Panc1 (cell line): ENCODE data around the gene GDPD3. TPM values are rescaled to one million over a fixed set of nuclear protein-coding genes. Genes with fewer than 3 reads are reported as not detected.

ENCODE experiments used
- ATAC-seq: fragments of 200-7000 bp; cut with Tn5 transposase; 2 replicates; pipeline ENCODE4 v1.9.1; 2020; ENCODE audit warnings: mild to moderate bottlenecking, moderate library complexity
- BruUV-seq: library from RNA; stranded (reverse); fragments of 400-500 nt; replicated peaks from 2 replicates; lab custom pipeline; 2021; lab: Mats Ljungman, UMichigan
- CTCF ChIA-PET: fragments of 300-600 bp; sonication (Branson Sonifier 250); formaldehyde crosslinking; loops from one replicate; lab custom pipeline; 2022; ENCODE audit warnings: antibody characterized with exemption; lab: Charles Lee
- POLR2A ChIA-PET: fragments of 300-600 bp; sonication (Branson Sonifier 250); formaldehyde crosslinking; loops from one replicate; lab custom pipeline; 2022; ENCODE audit warnings: antibody characterized with exemption; lab: Charles Lee
- DNase-seq: peaks from one replicate; pipeline ENCODE4 v3.0.0-alpha.2; 2010; ENCODE audit warnings: low read depth, low spot score
- H3K27ac ChIP-seq: 2 replicates; pipeline ENCODE4 v1.5.1; 2011; ENCODE audit warnings: mild to moderate bottlenecking, low read length, inconsistent platforms
- H3K27me3 ChIP-seq: fragments of 200-500 bp; sonication (Bioruptor generic); 2 replicates; pipeline ENCODE4 v1.6.0; 2014; ENCODE audit warnings: low read length, inconsistent platforms; ENCODE audit not compliant: control insufficient read depth, insufficient read depth
- H3K36me3 ChIP-seq: fragments of 200-500 bp; sonication (Bioruptor generic); 2 replicates; pipeline ENCODE4 v1.5.1; 2014; ENCODE audit warnings: inconsistent platforms, mild to moderate bottlenecking, low read length, moderate library complexity; ENCODE audit not compliant: control insufficient read depth, insufficient read depth
- H3K4me1 ChIP-seq: 2 replicates; pipeline ENCODE4 v1.5.1; 2011; ENCODE audit warnings: inconsistent platforms, mild to moderate bottlenecking, low read length, moderate library complexity; ENCODE audit not compliant: control insufficient read depth, insufficient read depth
- H3K4me3 ChIP-seq, 2 experiments: 2 replicates each; pipeline ENCODE4 v1.5.1; 2011 to 2012; ENCODE audit warnings: low read depth in 2 of 2, low read length in 2 of 2, mild to moderate bottlenecking in 2 of 2, inconsistent platforms in 1 of 2, moderate library complexity in 1 of 2
- H3K9me3 ChIP-seq: fragments of 200-500 bp; sonication (Bioruptor generic); 2 replicates; pipeline ENCODE4 v1.5.1; 2014; ENCODE audit warnings: low read depth, mild to moderate bottlenecking, inconsistent platforms, low read length, moderate library complexity; ENCODE audit not compliant: control insufficient read depth, insufficient read depth
- POLR2AphosphoS5 ChIP-seq: IDR thresholded peaks from 2 replicates; pipeline ENCODE4 v1.6.1; 2012; ENCODE audit warnings: mild to moderate bottlenecking, low read depth, low read length, moderate library complexity
- SIN3A ChIP-seq: IDR thresholded peaks from 2 replicates; pipeline ENCODE4 v1.6.1; 2012; ENCODE audit warnings: low read depth, mild to moderate bottlenecking, low read length, moderate library complexity, borderline replicate concordance; ENCODE audit not compliant: insufficient read depth
- TCF7L2 ChIP-seq: IDR thresholded peaks from 2 replicates; pipeline ENCODE4 v1.6.1; 2011; ENCODE audit warnings: mild to moderate bottlenecking, low read depth, low read length, inconsistent platforms
- in situ Hi-C: cut with HindIII; loops from 2 replicates; pipeline ENCODE4 v1.10.0; 2016; ENCODE audit warnings: low sequenced_read_pairs, low pct_unique_long_range_greater_than_20kb
- intact Hi-C: fragments of 100-400 bp; cut with micrococcal nuclease; formaldehyde crosslinking; loops from one replicate; pipeline ENCODE4 v1.10.0; 2022; ENCODE audit not compliant: unreplicated experiment
- total RNA-seq: library from RNA; stranded (reverse); gene quantifications from one replicate; pipeline ENCODE4 v1.2.1, GENCODE V29; 2021; ENCODE audit not compliant: unreplicated experiment
- TF ChIP-seq, protein P1 (sequence below): fragments of 450-650 bp; IDR thresholded peaks from 2 replicates; pipeline ENCODE4 v1.5.1; 2017; ENCODE audit warnings: mild to moderate bottlenecking
- TF ChIP-seq, protein P2 (sequence below), 2 experiments: IDR thresholded peaks; 2 replicates each; pipeline ENCODE4 v1.6.1; 2011 to 2012; ENCODE audit warnings: low read depth in 2 of 2, control low read depth in 1 of 2, low read length in 1 of 2, mild to moderate bottlenecking in 1 of 2, moderate library complexity in 1 of 2; ENCODE audit not compliant: insufficient read depth in 1 of 2

The GDPD3 gene
- total RNA-seq, 1 experiment from 2014 or later, result 2.5 TPM

- no peak for ATAC-seq
- in situ Hi-C loops, result no loop called here
- H3K36me3 ChIP-seq, result peaks cover 4% of the 10 kb centered on the region; the same call in 1 of the 2 replicates
Observed at GRCh38 chr16:30086291-30087140, 26.8 kb downstream of the GDPD3 start.

DNA sequence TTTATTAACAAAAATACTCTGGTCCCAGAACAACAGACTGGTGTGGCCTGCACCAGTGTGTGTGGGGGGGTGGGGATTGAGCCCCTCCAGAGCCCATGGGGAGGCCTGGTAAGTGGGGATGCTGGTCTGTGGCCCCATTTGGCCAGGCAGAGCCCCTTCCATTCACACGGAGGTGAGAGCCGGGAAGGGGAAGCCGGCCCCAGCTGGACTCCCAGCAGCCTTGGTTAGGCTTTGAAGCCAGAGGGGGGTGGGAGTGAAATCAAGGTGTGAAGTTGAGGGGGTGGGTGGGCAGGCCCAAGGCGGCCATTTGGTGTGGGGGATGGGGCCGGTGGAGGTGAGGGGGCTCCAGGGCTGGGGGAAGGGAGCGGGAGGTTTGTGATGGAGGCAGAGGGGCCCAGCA, 27.5 kb downstream of the GDPD3 start:
- H3K27ac ChIP-seq, result no peak overlapping the region
- peaks cover 13% of the 10 kb centered on the region for H3K4me1 ChIP-seq
- DNase-seq, result no peak
- no peak overlapping the region for H3K4me3 ChIP-seq
- no peak for ATAC-seq
- H3K27me3 ChIP-seq, result no peaks in the 10 kb centered on the region
- intact Hi-C loops, result no loop called here
- BruUV-seq, result no TSS peak
- POLR2A ChIA-PET, result no interaction called here
- H3K36me3 ChIP-seq, result peaks cover 4% of the 10 kb centered on the region; the same call in 1 of the 2 replicates
- CTCF ChIA-PET, result no interaction called here
- no peaks in the 10 kb centered on the region for H3K9me3 ChIP-seq
- TF ChIP-seq, protein P1, sequence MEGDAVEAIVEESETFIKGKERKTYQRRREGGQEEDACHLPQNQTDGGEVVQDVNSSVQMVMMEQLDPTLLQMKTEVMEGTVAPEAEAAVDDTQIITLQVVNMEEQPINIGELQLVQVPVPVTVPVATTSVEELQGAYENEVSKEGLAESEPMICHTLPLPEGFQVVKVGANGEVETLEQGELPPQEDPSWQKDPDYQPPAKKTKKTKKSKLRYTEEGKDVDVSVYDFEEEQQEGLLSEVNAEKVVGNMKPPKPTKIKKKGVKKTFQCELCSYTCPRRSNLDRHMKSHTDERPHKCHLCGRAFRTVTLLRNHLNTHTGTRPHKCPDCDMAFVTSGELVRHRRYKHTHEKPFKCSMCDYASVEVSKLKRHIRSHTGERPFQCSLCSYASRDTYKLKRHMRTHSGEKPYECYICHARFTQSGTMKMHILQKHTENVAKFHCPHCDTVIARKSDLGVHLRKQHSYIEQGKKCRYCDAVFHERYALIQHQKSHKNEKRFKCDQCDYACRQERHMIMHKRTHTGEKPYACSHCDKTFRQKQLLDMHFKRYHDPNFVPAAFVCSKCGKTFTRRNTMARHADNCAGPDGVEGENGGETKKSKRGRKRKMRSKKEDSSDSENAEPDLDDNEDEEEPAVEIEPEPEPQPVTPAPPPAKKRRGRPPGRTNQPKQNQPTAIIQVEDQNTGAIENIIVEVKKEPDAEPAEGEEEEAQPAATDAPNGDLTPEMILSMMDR, result no peak
- TF ChIP-seq POLR2AphosphoS5 (no peak), TCF7L2 (no peak), SIN3A (no peak)
- TF ChIP-seq, protein P2, sequence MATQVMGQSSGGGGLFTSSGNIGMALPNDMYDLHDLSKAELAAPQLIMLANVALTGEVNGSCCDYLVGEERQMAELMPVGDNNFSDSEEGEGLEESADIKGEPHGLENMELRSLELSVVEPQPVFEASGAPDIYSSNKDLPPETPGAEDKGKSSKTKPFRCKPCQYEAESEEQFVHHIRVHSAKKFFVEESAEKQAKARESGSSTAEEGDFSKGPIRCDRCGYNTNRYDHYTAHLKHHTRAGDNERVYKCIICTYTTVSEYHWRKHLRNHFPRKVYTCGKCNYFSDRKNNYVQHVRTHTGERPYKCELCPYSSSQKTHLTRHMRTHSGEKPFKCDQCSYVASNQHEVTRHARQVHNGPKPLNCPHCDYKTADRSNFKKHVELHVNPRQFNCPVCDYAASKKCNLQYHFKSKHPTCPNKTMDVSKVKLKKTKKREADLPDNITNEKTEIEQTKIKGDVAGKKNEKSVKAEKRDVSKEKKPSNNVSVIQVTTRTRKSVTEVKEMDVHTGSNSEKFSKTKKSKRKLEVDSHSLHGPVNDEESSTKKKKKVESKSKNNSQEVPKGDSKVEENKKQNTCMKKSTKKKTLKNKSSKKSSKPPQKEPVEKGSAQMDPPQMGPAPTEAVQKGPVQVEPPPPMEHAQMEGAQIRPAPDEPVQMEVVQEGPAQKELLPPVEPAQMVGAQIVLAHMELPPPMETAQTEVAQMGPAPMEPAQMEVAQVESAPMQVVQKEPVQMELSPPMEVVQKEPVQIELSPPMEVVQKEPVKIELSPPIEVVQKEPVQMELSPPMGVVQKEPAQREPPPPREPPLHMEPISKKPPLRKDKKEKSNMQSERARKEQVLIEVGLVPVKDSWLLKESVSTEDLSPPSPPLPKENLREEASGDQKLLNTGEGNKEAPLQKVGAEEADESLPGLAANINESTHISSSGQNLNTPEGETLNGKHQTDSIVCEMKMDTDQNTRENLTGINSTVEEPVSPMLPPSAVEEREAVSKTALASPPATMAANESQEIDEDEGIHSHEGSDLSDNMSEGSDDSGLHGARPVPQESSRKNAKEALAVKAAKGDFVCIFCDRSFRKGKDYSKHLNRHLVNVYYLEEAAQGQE (IDR thresholded peaks at IDR 0.05; ENCODE audit: insufficient read depth in 1 of 2, low read depth in 2 of 2, low read length in 1 of 2), result no peak
- in situ Hi-C loops, result no loop called here

More at GRCh38 chr16:30086291-30087140, 26.8 kb downstream of the GDPD3 start:
- H3K9me3 ChIP-seq, result no peaks in the 10 kb centered on the region
- no peak overlapping the region for H3K4me3 ChIP-seq
- POLR2A ChIA-PET, result no interaction called here
- TF ChIP-seq SIN3A, result no peak
- TF ChIP-seq, protein P1, result no peak
- no peak for TF ChIP-seq POLR2AphosphoS5
- TF ChIP-seq TCF7L2, result no peak
- TF ChIP-seq, protein P2 (IDR thresholded peaks at IDR 0.05; ENCODE audit: insufficient read depth in 1 of 2, low read depth in 2 of 2, low read length in 1 of 2), result no peak
- DNase-seq, result no peak
- H3K4me1 ChIP-seq, result peaks cover 13% of the 10 kb centered on the region
- intact Hi-C loops, result no loop called here
- CTCF ChIA-PET, result no interaction called here
- no TSS peak for BruUV-seq
- H3K27me3 ChIP-seq, result no peaks in the 10 kb centered on the region
- no peak overlapping the region for H3K27ac ChIP-seq
